SU-DHL-6 (cell line): Measurements from ENCODE around the gene DDX31.

ENCODE experiments used
- EZH2phosphoT487 ChIP-seq: fragments of 200-600 bp; sonication (generic), shearing (Covaris generic); conservative IDR thresholded peaks from 2 replicates; pipeline ENCODE4 v1.6.1; 2018; ENCODE audit warnings: mild to moderate bottlenecking, antibody characterized with exemption, low read length, moderate library complexity, mixed read lengths
- TF ChIP-seq, protein P1 (sequence below): fragments of 200-600 bp; sonication (generic); IDR thresholded peaks from one replicate; pipeline ENCODE4 v1.5.1; 2017; ENCODE audit warnings: antibody characterized with exemption, mild to moderate bottlenecking, low read length, moderate library complexity; ENCODE audit not compliant: insufficient read depth, poor library complexity, severe bottlenecking

DNA sequence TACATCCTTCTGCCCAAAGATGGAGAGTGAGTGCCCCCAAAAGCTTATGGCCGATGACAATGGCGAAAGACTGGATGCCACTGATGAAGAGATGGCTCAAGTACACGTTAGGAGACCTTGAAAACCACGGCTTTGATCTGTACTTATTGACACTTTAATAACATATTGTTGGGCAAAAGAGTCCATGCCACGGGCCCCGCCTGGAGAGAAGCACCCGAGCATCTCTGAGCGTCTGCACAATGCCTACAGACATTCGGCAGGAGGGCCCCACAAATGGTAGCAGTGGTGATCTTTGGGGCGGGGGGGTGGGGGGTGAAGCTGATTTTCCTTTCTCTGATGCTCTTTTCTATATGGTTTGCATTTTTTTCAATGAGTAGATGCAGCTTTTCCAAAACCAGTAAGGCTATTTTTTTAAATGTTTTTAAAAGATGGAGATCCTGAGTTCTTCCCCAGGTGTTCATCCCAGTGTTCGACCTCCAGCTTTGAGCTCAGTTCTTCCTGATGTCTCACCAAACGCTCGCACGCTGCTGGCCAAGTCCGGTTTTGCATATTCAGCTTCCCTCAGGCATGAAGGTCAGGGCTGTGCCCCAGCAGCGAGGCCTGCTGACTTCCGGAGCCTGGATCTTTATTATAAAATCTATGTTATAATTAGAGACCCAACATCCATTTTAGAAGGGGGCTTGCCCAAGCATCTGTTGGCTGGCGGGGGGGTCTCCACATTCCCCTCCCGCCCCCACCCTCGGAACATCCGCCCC, 121.6 kb downstream of the DDX31 start:
- TF ChIP-seq, protein P1, sequence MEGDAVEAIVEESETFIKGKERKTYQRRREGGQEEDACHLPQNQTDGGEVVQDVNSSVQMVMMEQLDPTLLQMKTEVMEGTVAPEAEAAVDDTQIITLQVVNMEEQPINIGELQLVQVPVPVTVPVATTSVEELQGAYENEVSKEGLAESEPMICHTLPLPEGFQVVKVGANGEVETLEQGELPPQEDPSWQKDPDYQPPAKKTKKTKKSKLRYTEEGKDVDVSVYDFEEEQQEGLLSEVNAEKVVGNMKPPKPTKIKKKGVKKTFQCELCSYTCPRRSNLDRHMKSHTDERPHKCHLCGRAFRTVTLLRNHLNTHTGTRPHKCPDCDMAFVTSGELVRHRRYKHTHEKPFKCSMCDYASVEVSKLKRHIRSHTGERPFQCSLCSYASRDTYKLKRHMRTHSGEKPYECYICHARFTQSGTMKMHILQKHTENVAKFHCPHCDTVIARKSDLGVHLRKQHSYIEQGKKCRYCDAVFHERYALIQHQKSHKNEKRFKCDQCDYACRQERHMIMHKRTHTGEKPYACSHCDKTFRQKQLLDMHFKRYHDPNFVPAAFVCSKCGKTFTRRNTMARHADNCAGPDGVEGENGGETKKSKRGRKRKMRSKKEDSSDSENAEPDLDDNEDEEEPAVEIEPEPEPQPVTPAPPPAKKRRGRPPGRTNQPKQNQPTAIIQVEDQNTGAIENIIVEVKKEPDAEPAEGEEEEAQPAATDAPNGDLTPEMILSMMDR = no peak
- no peak for TF ChIP-seq EZH2phosphoT487
